Stimulated activated CD4-positive, alpha-beta T cell treated with anti-CD3 and anti-CD28 coated beads, Interleukin-15, amount 100 ng/mL, for 48 hours (primary cell): ENCODE results near the gene DHRS3.

ENCODE experiments used
- DNase-seq, 2 donors: peaks; one replicate each; pipeline ENCODE4 v3.0.0-alpha.2; 2020; ENCODE audit warnings: low read depth in 2 of 2

The DHRS3 gene

GRCh38 chr1:12553963-12554362 is 64.0 kb downstream of the DHRS3 start:
- DNase-seq: no peak

- no peak for DNase-seq
Measured at GRCh38 chr1:12552951-12553921, 64.8 kb downstream of the DHRS3 start.

GRCh38 chr1:12552111-12552888 is 65.7 kb downstream of the DHRS3 start:
- no peak for DNase-seq

- DNase-seq: no peak
Measured at GRCh38 chr1:12551584-12551983, 66.4 kb downstream of the DHRS3 start.

- DNase-seq: peak in 1 of 2 donors; percentile 25
Measured at GRCh38 chr1:12549460-12550349, 68.3 kb downstream of the DHRS3 start.

GRCh38 chr1:12548973-12549459 is 69.0 kb downstream of the DHRS3 start:
- no peak for DNase-seq

- DNase-seq: no peak
Measured at GRCh38 chr1:12548279-12548972, 69.6 kb downstream of the DHRS3 start.

- DNase-seq: no peak
Measured at GRCh38 chr1:12547586-12548225, 70.3 kb downstream of the DHRS3 start.

- DNase-seq: no peak
Measured at GRCh38 chr1:12546771-12547585, 71.0 kb downstream of the DHRS3 start.

GRCh38 chr1:12544992-12545391 is 73.0 kb downstream of the DHRS3 start:
- no peak for DNase-seq

GRCh38 chr1:12544357-12544756 is 73.7 kb downstream of the DHRS3 start:
- no peak for DNase-seq

- DNase-seq: no peak
Measured at GRCh38 chr1:12543740-12544154, 74.3 kb downstream of the DHRS3 start.

- DNase-seq: no peak
Measured at GRCh38 chr1:12542616-12543592, 75.1 kb downstream of the DHRS3 start.

GRCh38 chr1:12542138-12542465 is 75.9 kb downstream of the DHRS3 start:
- DNase-seq: no peak

GRCh38 chr1:12541274-12542137 is 76.5 kb downstream of the DHRS3 start:
- no peak for DNase-seq

- DNase-seq: no peak
Measured at GRCh38 chr1:12540580-12541273, 77.3 kb downstream of the DHRS3 start.
